NCI-H2081 (cell line): ENCODE measurements around the gene MEF2C.

Experiments
- DNase-seq, 2 experiments: peaks; one replicate each; lab custom pipeline; 2025; lab: John Stamatoyannopoulos, UW

MEF2C gene

DNA sequence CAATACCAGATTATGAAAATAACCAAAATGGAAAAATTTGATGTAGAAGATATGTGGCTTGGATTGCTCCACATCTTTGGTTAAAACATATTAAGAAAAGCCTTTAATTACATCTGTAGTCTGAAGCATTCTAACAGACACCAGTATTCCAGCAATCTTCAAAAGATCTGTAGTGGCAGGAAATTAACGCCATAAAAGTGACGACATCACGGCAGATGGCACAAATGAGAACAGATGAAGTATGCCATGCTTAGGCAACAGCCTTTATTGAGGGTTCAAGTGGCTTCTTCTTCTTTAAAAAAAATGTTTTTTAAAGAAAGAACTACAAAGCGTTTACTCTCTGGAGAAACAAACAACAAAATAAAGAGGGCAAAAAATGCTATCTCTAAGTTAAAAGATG, 164.2 kb downstream of the MEF2C start:
- no peak for DNase-seq

DNA sequence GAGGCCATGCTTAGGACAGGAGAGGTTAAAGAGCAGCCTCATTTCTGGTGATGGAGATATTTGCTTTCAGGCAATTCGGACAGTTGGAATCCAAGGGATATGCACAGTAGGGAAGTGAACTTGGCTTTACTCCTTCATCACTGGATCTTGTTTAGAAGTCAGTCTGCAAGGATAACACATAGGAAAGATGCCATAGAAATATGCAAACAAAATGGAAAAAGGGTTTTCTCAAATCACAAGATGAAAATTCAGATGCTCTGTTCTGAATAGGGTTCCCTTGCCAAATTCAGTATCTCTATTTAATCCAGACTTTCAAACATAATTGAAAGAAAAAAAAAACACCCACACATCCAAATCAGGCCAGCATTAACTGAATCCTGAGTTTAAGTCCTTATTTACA, 166.9 kb downstream of the MEF2C start:
- no peak for DNase-seq

DNA sequence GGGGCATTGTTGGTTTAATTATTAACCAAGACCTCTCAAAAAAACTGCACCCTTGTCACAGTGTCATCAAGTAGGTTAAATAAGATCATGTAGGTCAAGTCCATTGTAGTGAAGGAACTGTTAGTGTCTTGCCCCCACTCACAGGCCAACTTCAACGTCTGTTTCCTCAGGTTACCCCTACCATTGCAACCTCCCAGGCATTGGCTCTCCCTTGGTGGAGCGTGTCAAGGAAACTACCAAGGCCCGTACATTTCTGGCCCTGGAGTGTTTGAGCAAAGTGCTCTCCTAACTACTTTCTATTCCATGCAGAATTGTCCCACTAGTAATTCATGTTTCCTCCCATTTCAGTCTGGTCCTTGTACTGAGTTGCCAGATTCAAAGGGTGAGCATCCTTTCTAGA, 167.5 kb downstream of the MEF2C start:
- no peak for DNase-seq

DNA sequence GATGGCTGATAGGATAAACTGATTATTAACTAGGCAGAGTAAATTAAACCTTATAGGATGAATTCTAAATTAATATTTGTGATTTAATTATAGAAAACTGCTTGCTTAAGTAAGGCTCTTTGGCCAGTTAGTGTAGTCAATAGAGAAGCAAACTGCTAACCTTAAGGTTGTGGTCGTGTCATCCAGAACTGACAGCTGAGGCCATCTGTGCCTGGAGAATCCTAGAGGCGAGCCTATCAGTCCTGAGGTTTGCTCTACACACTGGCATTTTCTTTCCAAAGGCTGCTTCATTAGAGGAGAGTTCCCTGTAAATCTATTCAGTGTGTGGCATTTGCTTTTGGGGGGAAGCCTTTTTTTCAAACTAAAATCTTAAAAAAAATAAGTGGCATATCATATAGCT, 169.2 kb downstream of the MEF2C start:
- DNase-seq = no peak

DNA sequence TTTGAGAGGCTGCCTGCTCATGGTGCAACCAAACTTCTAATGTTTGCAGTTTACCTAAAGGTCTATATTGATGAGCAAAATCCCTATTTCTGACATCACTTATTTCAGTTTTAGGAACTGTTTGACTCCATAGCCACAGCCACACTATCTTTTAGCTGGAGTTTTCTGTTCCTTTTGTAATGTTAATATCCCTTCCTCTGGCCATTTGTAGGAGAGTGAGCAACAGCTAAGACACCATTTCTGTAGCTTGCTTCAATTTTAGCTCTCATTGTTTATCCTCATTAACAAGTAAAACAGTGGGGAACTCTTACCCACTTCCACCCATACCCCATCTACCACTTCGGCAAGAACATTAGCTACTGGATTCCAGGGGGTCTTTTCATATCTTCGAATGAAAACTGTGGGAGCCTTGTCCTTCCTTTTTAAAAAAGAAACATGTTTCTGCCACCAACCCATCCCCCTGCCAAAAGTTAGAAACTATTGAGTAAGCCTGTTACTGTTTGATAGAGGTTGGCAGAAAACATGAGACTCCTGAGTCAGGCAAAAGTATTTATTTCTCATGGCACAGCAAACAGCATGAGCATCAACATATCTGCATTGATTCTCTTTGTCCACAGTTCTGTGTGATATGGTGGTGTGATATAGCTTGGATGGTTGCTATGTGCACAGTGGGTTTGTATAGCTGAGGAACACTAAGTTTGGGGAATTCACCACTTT, 174.1 kb downstream of the MEF2C start:
- no peak for DNase-seq

DNA sequence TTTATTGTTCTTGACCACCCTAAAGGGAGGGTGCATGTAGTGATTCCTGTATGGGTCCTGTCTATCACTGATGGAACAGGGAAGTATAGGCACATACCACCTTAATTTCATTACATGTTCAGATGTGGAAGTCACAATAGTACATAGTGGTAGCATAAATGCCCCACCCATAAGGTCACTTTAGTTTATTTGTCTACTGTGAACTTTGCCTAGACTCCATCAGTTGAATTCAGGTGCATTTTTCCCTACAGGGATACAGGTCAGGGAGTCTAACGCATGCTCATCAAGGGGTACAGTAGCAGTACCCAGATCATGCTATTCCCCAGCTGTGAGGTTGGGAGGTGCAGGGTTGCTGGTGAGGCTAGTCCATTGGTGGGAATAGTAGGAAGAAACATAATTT, 175.0 kb downstream of the MEF2C start:
- no peak for DNase-seq

DNA sequence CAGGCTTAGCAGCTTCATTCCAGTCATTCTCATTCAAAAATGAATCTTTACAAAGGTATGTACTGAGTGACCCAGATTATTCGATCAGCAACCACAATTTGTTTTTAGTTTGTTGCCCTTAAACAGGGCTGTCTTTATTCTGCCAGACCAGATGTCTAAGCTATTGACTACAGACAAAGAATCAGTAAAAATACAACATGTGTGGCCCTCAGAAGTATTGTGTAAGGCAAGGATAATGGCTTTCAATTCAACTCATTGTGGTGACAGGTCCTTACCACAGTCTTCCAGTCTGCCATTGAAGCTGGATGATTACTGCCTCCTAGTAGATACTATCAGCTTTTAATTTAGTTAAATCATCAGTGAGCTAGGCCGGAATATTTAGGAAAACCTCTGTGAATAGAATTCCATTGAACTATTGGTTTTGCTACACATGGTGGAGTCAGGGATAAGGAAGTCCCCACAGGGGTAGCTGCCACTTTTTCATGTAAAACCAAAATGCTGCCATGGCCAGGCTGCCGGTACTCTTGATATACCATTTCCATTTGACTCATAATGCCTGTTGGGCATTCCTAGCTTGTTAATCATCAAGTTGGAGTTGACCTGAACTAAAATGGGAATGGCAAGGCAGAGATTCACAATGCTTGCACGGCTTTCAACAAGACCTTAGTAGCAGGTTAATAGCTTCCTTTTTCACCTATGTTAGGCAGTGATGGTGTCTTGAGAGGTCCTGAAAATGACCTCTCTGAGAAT, 175.6 kb downstream of the MEF2C start:
- DNase-seq = no peak

DNA sequence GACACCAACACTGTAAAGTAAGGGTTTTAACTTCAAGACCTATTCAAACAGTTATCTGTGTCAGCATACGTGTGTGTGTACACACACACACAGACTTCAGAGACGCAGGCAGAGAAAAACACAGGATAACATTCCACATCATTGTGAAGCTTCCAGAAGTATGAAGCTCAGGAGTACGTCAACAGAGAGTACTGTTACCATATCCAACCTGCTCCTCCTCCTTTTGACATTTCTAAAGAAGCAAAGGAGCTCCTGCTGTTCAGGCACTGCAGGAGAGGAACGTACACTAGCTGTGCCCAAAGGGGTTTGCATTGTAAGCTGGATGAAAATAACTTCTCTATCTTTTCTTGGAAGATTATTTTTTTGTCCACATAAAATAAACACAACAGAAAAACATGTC, 180.7 kb downstream of the MEF2C start:
- no peak for DNase-seq

DNA sequence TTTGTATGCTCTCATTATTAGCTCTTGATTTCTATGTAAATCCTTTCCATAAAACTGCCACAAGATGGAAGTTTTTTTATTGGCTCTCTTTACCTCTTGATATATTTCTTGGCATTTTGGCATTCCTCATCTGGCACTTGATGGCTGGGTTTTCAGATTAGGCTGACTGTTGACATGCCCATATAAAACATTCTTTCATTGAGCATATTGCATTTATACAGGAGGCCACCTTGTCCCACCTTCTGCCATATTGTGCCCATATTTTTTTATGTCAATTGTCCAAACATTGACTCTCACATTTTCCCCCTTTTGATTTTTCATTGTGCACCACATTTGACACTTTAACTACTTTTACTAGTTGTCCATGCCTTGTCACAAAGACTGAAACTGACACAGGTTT, 182.9 kb downstream of the MEF2C start:
- no peak for DNase-seq

DNA sequence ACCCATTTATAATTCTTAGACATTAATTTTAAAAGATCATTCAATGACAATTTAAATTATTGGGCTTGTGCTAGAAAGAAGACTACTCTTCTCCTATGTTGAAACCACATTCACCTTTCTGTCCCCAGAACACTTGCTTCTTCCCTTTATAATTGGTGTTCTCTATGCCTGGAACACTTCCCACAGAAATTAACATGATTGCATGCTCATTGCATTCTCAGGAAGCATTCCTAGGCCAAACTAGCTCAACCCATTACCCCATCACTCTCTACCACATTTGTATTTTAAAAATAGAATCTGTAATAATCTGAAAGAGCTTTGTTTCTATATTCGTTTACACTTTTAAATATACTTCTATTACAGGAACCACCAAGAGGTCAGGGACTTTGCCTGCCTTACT, 184.7 kb downstream of the MEF2C start:
- no peak for DNase-seq

DNA sequence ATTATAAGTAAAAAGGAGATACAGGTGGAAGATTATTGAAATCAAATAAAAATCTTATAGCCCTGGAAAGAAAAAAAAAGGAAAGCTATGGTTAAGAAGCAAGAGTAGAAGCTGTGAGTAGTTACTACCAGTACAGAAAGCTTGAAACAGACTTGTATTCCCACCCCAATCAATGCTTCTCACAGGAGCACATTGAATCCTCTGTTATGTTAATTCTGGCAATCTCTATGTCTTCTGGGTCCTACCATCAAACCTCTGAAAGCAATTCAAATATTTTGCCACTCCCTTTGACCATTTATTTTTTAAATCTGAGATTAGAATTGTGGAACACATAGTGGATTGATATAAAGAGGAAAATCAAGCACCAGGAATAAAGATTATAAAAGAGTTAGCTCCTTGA, 186.5 kb downstream of the MEF2C start:
- no peak for DNase-seq

DNA sequence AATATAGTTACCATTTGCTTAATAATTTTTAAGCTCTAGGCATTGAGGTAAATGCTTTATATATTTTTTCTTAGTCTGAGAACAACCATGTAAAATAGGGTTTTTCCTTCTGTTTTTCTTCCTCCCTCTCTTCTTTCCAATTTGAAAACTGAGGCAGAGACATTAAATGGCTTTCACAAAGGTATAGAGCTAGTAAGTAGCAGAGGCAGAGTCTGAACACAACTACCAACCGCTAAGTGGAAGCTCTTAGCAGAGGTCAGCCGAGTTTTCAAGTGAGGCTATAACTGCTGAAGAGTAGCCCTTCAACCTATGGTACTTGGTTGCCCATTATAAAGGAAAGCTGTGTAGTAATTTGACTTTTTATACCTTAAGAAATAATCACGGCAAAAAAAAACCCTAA, 187.1 kb downstream of the MEF2C start:
- no peak for DNase-seq

DNA sequence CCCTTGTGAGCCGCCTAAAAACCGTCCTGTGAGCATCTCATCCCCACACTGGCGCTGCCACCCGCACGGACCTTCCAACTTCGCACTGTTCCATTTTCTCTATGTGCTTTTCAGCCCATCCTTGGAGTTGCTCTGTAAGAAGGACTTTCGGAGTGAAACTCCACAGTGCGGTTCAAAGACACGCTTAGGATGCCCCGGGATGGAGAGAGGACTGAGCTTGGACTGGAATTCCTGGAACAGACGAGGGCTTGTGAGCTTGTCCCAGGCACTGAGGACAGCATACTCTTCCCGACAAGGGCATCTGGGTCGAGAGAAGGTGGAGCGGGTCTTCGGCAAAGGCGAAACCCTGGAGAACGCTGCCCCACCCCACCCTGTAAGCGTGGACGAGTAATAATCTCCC, 187.8 kb downstream of the MEF2C start:
- no peak for DNase-seq

DNA sequence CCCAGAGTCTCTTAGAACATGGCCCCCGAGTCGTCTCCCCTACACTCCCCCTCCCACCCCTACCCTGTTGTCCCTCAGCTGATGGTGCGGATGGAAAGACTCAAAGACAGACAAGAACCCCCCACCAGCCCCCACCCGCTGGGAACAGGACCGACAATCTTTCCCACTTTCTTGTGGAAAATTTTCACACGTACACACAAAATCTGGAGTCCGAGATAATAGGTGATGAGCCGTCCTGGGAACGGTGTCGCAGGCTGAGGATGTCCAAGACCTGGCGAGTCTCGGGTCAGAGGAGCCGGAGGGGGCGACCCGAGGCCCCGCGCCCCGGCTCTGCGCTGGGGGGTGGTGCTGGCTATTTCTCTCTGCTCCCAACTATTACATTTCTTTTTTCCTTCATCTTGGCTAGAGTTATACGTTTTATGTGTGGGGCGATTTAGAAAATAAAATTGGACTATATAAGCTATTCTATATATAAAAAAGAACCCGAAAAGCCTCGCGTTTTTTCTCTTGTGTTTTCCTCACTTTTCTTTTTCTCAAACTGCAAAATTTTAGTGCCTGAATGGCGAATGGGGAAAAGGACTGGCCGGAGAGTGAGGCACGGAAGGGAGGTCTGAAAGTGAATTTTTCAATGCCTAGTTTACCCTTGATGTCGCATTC, 188.8 kb downstream of the MEF2C start:
- no peak for DNase-seq

DNA sequence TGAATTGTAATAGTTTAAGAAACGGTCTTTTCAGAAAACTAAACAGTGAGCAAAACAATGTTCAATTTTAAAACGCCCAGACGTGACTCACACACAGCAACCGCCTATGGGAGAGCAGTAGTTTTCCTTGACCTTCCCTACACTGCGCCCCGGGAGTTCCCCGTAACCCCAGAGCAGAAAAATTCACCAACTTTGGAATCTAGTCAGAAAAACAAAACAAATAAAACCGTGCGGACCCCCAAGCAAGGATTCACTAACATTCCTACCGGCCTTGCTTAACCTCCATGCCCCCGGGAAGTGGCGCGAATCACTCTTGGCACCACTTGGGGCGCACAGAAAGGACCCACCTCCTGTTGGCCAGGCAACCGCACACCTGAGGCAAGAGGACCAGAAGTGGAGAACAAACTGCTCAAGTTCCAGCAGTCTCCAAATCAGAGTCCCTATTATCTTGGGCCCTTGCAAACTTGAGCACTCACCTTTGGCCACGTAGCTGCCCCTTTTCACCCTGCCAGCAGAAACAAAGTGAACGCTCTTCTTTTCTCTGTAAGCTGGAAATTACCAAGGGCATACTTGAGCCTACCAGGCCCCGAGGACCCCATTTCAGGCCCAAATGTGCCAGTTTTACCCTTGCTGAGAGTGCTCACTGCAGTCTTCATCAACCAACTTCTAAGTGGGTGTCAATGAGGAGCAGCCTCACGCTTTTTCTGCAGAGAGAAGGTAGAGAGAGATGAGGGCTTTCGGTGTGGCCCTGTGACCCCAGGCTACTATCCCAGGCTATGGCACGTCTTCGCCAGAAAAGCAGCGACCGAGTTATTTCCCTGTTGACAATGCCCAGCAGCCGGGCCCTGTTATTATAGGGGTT, 189.7 kb downstream of the MEF2C start:
- DNase-seq = no peak

DNA sequence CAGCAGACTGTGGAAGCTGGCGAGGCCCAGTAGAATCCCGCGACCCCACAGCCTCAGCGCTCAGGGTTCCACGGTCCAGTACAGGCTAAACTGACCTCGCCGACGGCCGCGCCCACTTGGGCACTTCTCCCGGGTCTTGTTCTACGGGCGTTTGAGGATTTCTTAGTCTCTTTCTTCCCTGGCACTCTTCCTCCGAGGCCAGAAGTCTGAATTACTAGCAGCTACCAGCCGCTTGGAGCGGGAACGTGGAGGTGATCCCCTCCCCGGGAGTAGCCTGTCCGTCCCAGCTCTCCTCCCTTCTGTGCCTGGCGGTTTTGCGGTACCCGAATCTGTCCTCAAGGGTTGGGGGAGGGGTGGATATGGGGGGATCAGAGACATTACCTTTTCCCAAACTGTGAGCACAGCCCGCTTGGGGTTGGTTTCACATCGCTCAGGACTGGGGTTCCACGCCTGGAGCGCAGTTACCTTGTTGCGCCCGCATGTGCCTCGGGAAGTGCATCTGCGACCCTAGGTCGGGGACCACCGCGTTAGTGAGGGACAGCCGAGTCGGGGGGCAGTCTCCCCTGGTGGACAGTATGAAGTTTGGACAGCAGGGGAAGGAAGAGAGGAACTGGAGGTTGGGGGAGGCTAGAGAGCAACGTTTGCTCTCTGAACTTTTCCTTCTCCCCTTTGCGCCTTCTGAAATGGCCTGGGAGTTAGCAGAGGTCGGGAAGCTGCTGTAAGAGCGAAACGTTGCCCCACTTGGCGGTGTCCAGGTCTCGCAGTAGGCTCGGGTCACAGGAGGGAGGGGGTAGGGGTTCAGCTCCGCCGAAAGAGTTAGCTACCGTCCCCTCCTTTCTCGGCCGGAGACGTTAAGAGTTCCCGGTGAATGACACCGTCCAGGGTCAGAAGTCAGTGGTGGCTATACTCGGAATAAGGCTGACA, 190.8 kb downstream of the MEF2C start:
- DNase-seq = no peak

DNA sequence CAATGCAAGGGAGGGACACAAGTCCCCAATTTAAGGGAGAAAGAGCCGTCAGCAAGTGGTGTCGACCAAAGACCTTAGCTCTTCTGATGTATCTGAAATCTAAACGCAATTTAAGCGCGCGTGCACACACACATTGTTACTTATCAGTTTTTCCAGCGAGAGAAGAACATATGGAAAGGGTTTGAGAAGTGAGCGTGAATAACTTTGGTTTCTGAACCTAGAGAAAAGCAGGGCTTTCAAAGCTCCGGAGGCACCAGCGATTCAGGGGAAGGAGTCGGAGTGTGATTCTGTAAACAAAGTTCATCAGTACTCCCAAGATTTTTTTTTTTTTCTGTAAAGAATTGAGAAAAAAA, 191.8 kb downstream of the MEF2C start:
- DNase-seq = no peak

DNA sequence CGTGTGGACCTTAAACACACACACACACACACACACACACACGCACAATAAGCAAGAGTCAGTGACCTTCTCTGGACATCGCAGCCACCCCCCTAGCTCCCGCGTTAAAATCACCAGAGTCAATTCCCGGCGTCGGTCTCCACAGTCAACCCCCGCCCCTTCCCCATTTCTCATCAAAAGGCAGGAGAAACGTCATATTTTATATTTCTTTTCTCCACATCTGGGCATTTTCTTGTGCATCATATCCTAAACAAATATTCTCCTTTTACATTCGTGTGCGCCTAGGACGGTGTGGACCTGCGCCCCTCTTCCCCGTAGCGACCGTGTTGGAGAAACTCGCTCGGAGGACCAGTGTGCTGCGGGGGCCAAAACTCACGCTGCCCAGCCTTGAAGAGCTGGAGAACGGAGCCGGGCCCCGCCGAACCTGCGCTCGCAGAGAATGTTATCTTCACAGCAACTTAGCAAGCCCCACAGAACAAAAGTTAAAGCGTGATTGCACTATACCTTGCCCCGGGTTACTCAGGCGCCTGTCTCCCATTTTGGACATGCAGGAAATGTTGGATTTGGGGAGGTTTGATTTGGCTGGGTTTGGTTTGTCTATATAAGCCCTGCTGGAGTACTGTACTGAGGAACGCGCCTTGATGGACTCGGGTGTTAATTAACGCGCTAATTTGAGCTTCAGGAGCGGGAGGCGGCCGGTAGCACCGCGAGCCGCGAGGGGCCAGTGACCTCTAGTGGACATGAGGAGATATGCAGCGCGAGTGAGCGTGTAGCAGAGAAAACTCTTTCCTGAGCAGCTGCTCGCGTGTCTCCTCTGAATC, 192.4 kb downstream of the MEF2C start:
- DNase-seq = peak in 1 of 2 experiments; percentile 72

DNA sequence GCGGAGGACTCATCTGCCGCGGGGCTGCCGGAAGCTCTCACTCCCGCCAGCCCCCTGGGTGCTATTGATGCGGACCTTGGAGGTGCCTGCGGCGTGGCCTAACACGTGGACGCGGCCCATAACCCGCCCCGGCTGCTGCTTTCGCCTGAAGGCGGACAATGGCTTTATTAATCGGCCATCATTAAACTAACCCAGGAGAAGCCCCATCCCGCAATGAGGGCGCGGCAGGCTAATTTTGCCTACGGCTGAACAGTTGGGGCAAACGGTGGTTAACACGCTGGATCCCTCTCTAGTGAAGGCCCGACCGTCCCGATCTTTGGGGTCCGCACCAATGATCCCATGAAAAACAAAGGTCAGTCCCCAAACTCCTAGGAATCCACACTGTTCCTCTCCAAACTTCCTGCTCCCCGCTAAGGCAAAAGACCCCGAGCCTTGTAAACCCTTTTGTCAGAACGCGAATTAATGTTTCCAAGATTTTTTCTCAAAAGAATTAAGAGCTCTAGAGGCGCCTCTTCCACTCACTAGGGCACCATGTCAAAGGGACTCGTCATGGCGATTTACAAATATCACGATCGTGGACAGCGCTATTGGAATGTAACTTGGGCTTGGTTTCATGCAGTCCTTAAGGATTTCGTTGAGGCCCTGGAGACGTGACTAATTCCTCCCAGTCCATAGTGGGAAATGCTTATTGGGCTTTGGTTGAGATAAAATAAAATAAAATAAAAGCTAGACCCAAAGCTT, 193.1 kb downstream of the MEF2C start:
- DNase-seq = no peak
